HG03097 (cell line): Measurements from ENCODE around the gene KLHL34.

Experiments used
- ATAC-seq: cut with Tn5 transposase; IDR thresholded peaks from one replicate; pipeline ENCODE4 v1.9.1; 2021; ENCODE audit not compliant: unreplicated experiment, low FRiP score

The KLHL34 gene

GRCh38 chrX:21656587-21657317 lies 1.4 kb downstream of the KLHL34 start:
- ATAC-seq, result no peak

- ATAC-seq, result no peak
Observed at GRCh38 chrX:21655901-21656586, 2.1 kb downstream of the KLHL34 start.

GRCh38 chrX:21645886-21646285 lies 12.2 kb downstream of the KLHL34 start:
- no peak for ATAC-seq

- ATAC-seq, result no peak
Observed at GRCh38 chrX:21645431-21645830, 12.7 kb downstream of the KLHL34 start.

GRCh38 chrX:21639775-21640174 lies 18.4 kb downstream of the KLHL34 start:
- ATAC-seq, result no peak

- no peak for ATAC-seq
Observed at GRCh38 chrX:21638311-21638710, 19.8 kb downstream of the KLHL34 start.

- no peak for ATAC-seq
Observed at GRCh38 chrX:21632027-21632426, 26.1 kb downstream of the KLHL34 start.

- ATAC-seq, result no peak
Observed at GRCh38 chrX:21623778-21624501, 34.2 kb downstream of the KLHL34 start.

GRCh38 chrX:21620234-21620633 lies 37.9 kb downstream of the KLHL34 start:
- no peak for ATAC-seq

GRCh38 chrX:21616386-21616785 lies 41.7 kb downstream of the KLHL34 start:
- no peak for ATAC-seq

GRCh38 chrX:21612154-21612553 lies 46.0 kb downstream of the KLHL34 start:
- no peak for ATAC-seq

- ATAC-seq, result no peak
Observed at GRCh38 chrX:21610168-21610567, 48.0 kb downstream of the KLHL34 start.

- no peak for ATAC-seq
Observed at GRCh38 chrX:21606002-21606401, 52.1 kb downstream of the KLHL34 start.
